Natural killer cell (primary cell): ENCODE measurements around the gene PTPN14. TPM values are rescaled to one million over a fixed set of nuclear protein-coding genes. Genes with fewer than 3 reads are reported as not detected.

Experiments
- ATAC-seq, 3 donors: fragments of 150-1000 bp in 2 of 3; fragments of 200-7000 bp in 1 of 3; cut with Tn5 transposase; 1 replicate in 1 of 3; 2 replicates in 2 of 3; pipeline ENCODE4 v1.10.0; 2021; ENCODE audit warnings: mild to moderate bottlenecking in 2 of 3, moderate library complexity in 2 of 3
- DNase-seq, 2 donors: peaks; one replicate each; pipeline versions ENCODE4 v3.0.0 to v3.0.0-alpha.2; 2013 to 2021; ENCODE audit warnings: mixed read lengths in 1 of 2
- H3K27ac ChIP-seq: one replicate; pipeline ENCODE4 v1.5.1; 2013; ENCODE audit warnings: mild to moderate bottlenecking, low read length
- H3K27me3 ChIP-seq: one replicate; pipeline ENCODE4 v1.6.1; 2013; ENCODE audit warnings: low read length; ENCODE audit not compliant: control insufficient read depth, insufficient read depth
- H3K36me3 ChIP-seq: one replicate; pipeline ENCODE4 v1.6.1; 2013; ENCODE audit warnings: low read length; ENCODE audit not compliant: control insufficient read depth, insufficient read depth
- H3K4me1 ChIP-seq: one replicate; pipeline ENCODE4 v1.6.1; 2013; ENCODE audit warnings: low read length; ENCODE audit not compliant: control insufficient read depth, insufficient read depth
- H3K4me3 ChIP-seq: one replicate; pipeline ENCODE4 v1.5.1; 2013; ENCODE audit warnings: low read length
- H3K9me3 ChIP-seq: one replicate; pipeline ENCODE4 v1.6.1; 2013; ENCODE audit warnings: low read length; ENCODE audit not compliant: control insufficient read depth, insufficient read depth
- H3K27ac Mint-ChIP-seq, 2 donors: one replicate each; pipeline ENCODE4 v1.8.0; 2022; ENCODE audit warnings: mild to moderate bottlenecking in 2 of 2, mixed read lengths in 2 of 2, moderate library complexity in 1 of 2
- H3K27me3 Mint-ChIP-seq, 2 donors: one replicate each; pipeline ENCODE4 v1.8.0; 2022; ENCODE audit warnings: low read depth in 2 of 2, mixed read lengths in 2 of 2
- H3K36me3 Mint-ChIP-seq: one replicate; pipeline ENCODE4 v1.8.0; 2022; ENCODE audit warnings: mixed read lengths
- H3K4me1 Mint-ChIP-seq, 2 donors: one replicate each; pipeline ENCODE4 v1.8.0; 2022; ENCODE audit warnings: mixed read lengths in 2 of 2
- H3K4me3 Mint-ChIP-seq: one replicate; pipeline ENCODE4 v1.8.0; 2022; ENCODE audit warnings: mild to moderate bottlenecking, moderate library complexity, mixed read lengths
- H3K9me3 Mint-ChIP-seq, 2 donors: one replicate each; pipeline ENCODE4 v1.8.0; 2022; ENCODE audit warnings: mixed read lengths in 2 of 2
- CTCF ChIP-seq: fragments of 200-600 bp; IDR thresholded peaks from one replicate; pipeline ENCODE4 v1.8.0; 2022; ENCODE audit warnings: antibody characterized with exemption
- WGBS: methylation state at CpG from one replicate; pipeline ENCODE4 v1.1.7; 2013; ENCODE audit warnings: missing lambda C conversion rate; ENCODE audit not compliant: insufficient coverage; 5-methylcytosine and 5-hydroxymethylcytosine counted together
- intact Hi-C: fragments of 100-400 bp; cut with micrococcal nuclease; formaldehyde crosslinking; loops from one replicate; pipeline ENCODE4 v1.14.2; 2022
- total RNA-seq, 4 donors: library from RNA; stranded (reverse); fragments of 120-200 nt in 1 of 4; gene quantifications; one replicate each; pipeline versions ENCODE4 v1.2.3 to v1.2.4, GENCODE V29; 2013 to 2022

Gene PTPN14
- total RNA-seq, 3 donors from 2014 or later (not counting 1 experiment from before 2014, with no cell fraction given) = 0.02 TPM; not detected in 2

GRCh38 chr1:214360116-214360515, 191.3 kb downstream of the PTPN14 start:
- Histone ChIP-seq H3K9me3 (no peaks in the 10 kb centered on the region), H3K4me3 (no peak overlapping the region), H3K36me3 (no peaks in the 10 kb centered on the region), H3K27ac (no peak overlapping the region), H3K27me3 (no peaks in the 10 kb centered on the region), H3K4me1 (no peaks in the 10 kb centered on the region)
- 93% methylated on average over 5 of the region's 5 CpGs for WGBS
- no peaks in the 10 kb centered on the region for H3K36me3 Mint-ChIP-seq
- intact Hi-C loops = no loop called here
- no peaks in the 10 kb centered on the region for H3K4me1 Mint-ChIP-seq
- DNase-seq = no peak
- H3K27ac Mint-ChIP-seq = no peak overlapping the region
- H3K4me3 Mint-ChIP-seq = no peak overlapping the region
- ATAC-seq = no peak
- H3K27me3 Mint-ChIP-seq = peaks cover 10 to 29% of the 10 kb centered on the region in 2 donors
- TF ChIP-seq CTCF = no peak
- no peaks in the 10 kb centered on the region for H3K9me3 Mint-ChIP-seq

GRCh38 chr1:214354440-214355148, 196.8 kb downstream of the PTPN14 start:
- Mint-ChIP-seq H3K4me1 (no peaks in the 10 kb centered on the region), H3K4me3 (no peak overlapping the region), H3K36me3 (no peaks in the 10 kb centered on the region), H3K27ac (no peak overlapping the region), H3K9me3 (no peaks in the 10 kb centered on the region), H3K27me3 (peaks cover 0 to 3% of the 10 kb centered on the region in 2 donors)
- no peak for TF ChIP-seq CTCF
- H3K9me3 ChIP-seq = no peaks in the 10 kb centered on the region
- H3K4me3 ChIP-seq = no peak overlapping the region
- intact Hi-C loops = no loop called here
- DNase-seq = no peak
- no peak overlapping the region for H3K27ac ChIP-seq
- no peaks in the 10 kb centered on the region for H3K4me1 ChIP-seq
- WGBS = 82% methylated on average over 2 of the region's 4 CpGs
- H3K27me3 ChIP-seq = no peaks in the 10 kb centered on the region
- no peaks in the 10 kb centered on the region for H3K36me3 ChIP-seq
- no peak for ATAC-seq

GRCh38 chr1:214352838-214353237, 198.6 kb downstream of the PTPN14 start:
- H3K27me3 Mint-ChIP-seq = peaks cover 0 to 3% of the 10 kb centered on the region in 2 donors
- no peaks in the 10 kb centered on the region for H3K36me3 Mint-ChIP-seq
- H3K4me1 ChIP-seq = no peaks in the 10 kb centered on the region
- no peak overlapping the region for H3K4me3 ChIP-seq
- H3K27me3 ChIP-seq = no peaks in the 10 kb centered on the region
- ATAC-seq (no peak), DNase-seq (no peak)
- H3K27ac Mint-ChIP-seq = no peak overlapping the region
- TF ChIP-seq CTCF = no peak
- intact Hi-C loops = no loop called here
- WGBS = 94% methylated on average over 4 of the region's 4 CpGs
- no peak overlapping the region for H3K27ac ChIP-seq
- no peak overlapping the region for H3K4me3 Mint-ChIP-seq
- no peaks in the 10 kb centered on the region for H3K36me3 ChIP-seq
- no peaks in the 10 kb centered on the region for H3K9me3 Mint-ChIP-seq
- no peaks in the 10 kb centered on the region for H3K4me1 Mint-ChIP-seq
- H3K9me3 ChIP-seq = no peaks in the 10 kb centered on the region
